ENCODE results near the gene YDJC. TPM values are rescaled to one million over a fixed set of nuclear protein-coding genes. Genes with fewer than 3 reads are reported as not detected.

YDJC gene
- total and polyA plus RNA-seq, 2 of the 8 experiments (the other 6 are each of a cell fraction or from before 2014, with no cell fraction given), result 36.7 to 45.2 TPM

- no peak overlapping the region for H2BK15ac ChIP-seq (ENCODE audit: low read length)
- ChIA-PET POLR2A (ENCODE audit: partially characterized antibody) (interaction anchor here (0.6 to 1.9 kb wide), 5 partner anchors 14 to 56 kb away, joined by 3 to 5 read pairs (median 3); no protein-coding TSS in a partner anchor), CTCF (ENCODE audit: partially characterized antibody) (interaction anchor here (0.9 to 24.1 kb wide), 9 partner anchors 9 to 40 kb away, joined by 3 to 499 read pairs (median 11); partner anchors contain the start of genes CCDC116 and SDF2L1)
- no peak overlapping the region for H3K56ac ChIP-seq (replicated peaks; ENCODE audit: insufficient read length, low read depth, low read length)
- 90% methylated on average over 17 of the region's 17 CpGs; no CpG with 5 or more reads in 1 of the 2 experiments for WGBS, 2 experiments (ENCODE audit: extremely low coverage in 1 of 2, insufficient coverage in 1 of 2, insufficient read length in 1 of 2, insufficient replicate concordance in 2 of 2, low coverage in 1 of 2, low lambda C conversion rate in 2 of 2, missing lambda C conversion rate in 1 of 2)
- peaks cover 18% of the 10 kb centered on the region for H3K79me1 ChIP-seq (ENCODE audit: low read depth, low read length)
- FAIRE-seq (no peak), DNase-seq (ENCODE audit: low read depth in 1 of 2, low spot score in 2 of 2) (no peak)
- no peaks in the 10 kb centered on the region; a peak in 4 of 7 replicates for H3K4me1 ChIP-seq (replicated peaks in 1 of 4; ENCODE audit: control insufficient read depth in 3 of 4, insufficient read depth in 4 of 4, low read length in 3 of 4)
- H2AFZ ChIP-seq (ENCODE audit: low read length), result no peak overlapping the region
- no peak overlapping the region for H3K18ac ChIP-seq (ENCODE audit: extremely low read depth, low read length)
- H4K91ac ChIP-seq (replicated peaks; ENCODE audit: insufficient read length, low read length), result no peak overlapping the region
- H3K79me2 ChIP-seq (ENCODE audit: control insufficient read depth in 1 of 2, insufficient read depth in 2 of 2, low read length in 2 of 2), result peaks cover 0 to 16% of the 10 kb centered on the region in 2 experiments; a peak in 1 of 4 replicates
- no peak overlapping the region for H2AK5ac ChIP-seq (ENCODE audit: low read depth, low read length)
- H3K23me2 ChIP-seq (ENCODE audit: low read depth, low read length), result no peaks in the 10 kb centered on the region
- H2BK12ac ChIP-seq (ENCODE audit: low read depth, low read length), result no peak overlapping the region
- H4K8ac ChIP-seq (ENCODE audit: extremely low read depth, insufficient read depth, low read length), result no peak overlapping the region
- H3K36me3 ChIP-seq (ENCODE audit: control insufficient read depth in 2 of 4, insufficient read depth in 4 of 4, low read length in 3 of 4), result peaks cover 0 to 8% (median 0%) of the 10 kb centered on the region in 4 experiments; a peak in 3 of 8 replicates
- no peak overlapping the region for H2BK20ac ChIP-seq (ENCODE audit: low read length)
- no peak overlapping the region for H3K9ac ChIP-seq (replicated peaks in 1 of 4; ENCODE audit: extremely low read depth in 1 of 4, low read depth in 3 of 4, low read length in 3 of 4)
- no peaks in the 10 kb centered on the region for H3K9me3 ChIP-seq (ENCODE audit: insufficient read depth in 2 of 2, low read depth in 1 of 2, low read length in 1 of 2)
- no peak for TF ChIP-seq KDM5A (IDR thresholded peaks at IDR 0.05; ENCODE audit: low read length)
- no peak overlapping the region for H3K4me3 ChIP-seq (ENCODE audit: extremely low read depth in 1 of 4, insufficient read depth in 2 of 4, low read depth in 3 of 4, low read length in 4 of 4)
- H3K23ac ChIP-seq (ENCODE audit: insufficient read length), result no peak overlapping the region
- H4K20me1 ChIP-seq (replicated peaks in 1 of 2; ENCODE audit: control insufficient read depth in 1 of 2, insufficient read depth in 2 of 2, low read length in 2 of 2), result peaks cover 31 to 43% of the 10 kb centered on the region in 2 experiments
- no peak overlapping the region for H3K27ac ChIP-seq (ENCODE audit: low read depth, low read length)
- no peak overlapping the region; the same call in 1 of the 2 replicates for H2BK5ac ChIP-seq (ENCODE audit: low read depth, low read length)
- no peak overlapping the region for H3K4me2 ChIP-seq (ENCODE audit: insufficient read depth in 1 of 2, low read depth in 2 of 2, low read length in 2 of 2)
- no peak overlapping the region for H4K5ac ChIP-seq (ENCODE audit: insufficient read length, low read depth, low read length)
- H3K4ac ChIP-seq (replicated peaks; ENCODE audit: insufficient read length, low read depth, low read length), result no peak overlapping the region
- no peaks in the 10 kb centered on the region for H3K27me3 ChIP-seq (replicated peaks in 1 of 4; ENCODE audit: control insufficient read depth in 3 of 4, extremely low read depth in 1 of 4, insufficient read depth in 3 of 4, low read length in 3 of 4)
- H2BK120ac ChIP-seq (replicated peaks; ENCODE audit: low read depth, low read length), result no peak overlapping the region
- H3K14ac ChIP-seq (ENCODE audit: insufficient read length), result no peak overlapping the region
Measured at GRCh38 chr22:21622011-21622918, 7.6 kb downstream of the YDJC start.

Data from H1 (cell line).